HG03108 (cell line): ENCODE results near the gene SSR4.

ENCODE experiments used
- ATAC-seq: cut with Tn5 transposase; IDR thresholded peaks from one replicate; pipeline ENCODE4 v1.9.1; 2021; ENCODE audit warnings: moderate library complexity; ENCODE audit not compliant: unreplicated experiment

SSR4 gene

GRCh38 chrX:153780678-153781427 is 13.6 kb upstream of the SSR4 start, which contains the start of gene SRPK3:
Gene SRPK3, plus strand, starts transcription at chrX:153781041. Its CDS starts 46 bp downstream, at chrX:153781087.
- ATAC-seq: no peak

- ATAC-seq: no peak
Observed at GRCh38 chrX:153781428-153782047, 12.9 kb upstream of the SSR4 start.

DNA sequence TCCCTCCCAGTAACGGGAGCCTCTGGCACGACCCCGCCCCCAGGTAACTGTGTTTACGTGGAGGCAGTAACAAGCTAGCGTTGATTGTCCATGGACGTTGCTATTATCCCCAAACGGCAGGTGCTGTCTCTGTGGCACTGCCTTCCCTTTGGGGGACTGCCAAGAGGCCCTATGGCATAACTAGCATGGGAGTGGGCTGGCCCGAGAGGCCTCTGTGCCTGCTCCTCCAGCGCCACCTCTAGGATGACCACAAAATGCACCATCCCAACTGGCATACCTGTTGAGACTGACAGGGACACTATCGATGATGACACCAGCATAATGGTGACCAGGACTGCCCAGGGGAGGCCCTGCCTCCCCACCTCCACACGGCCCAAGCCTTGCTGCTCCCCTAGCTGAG is 12.2 kb upstream of the SSR4 start:
- no peak for ATAC-seq

- ATAC-seq: no peak
Observed at GRCh38 chrX:153782871-153783270, 11.6 kb upstream of the SSR4 start.

GRCh38 chrX:153783378-153784013 is 11.0 kb upstream of the SSR4 start:
- ATAC-seq: no peak

DNA sequence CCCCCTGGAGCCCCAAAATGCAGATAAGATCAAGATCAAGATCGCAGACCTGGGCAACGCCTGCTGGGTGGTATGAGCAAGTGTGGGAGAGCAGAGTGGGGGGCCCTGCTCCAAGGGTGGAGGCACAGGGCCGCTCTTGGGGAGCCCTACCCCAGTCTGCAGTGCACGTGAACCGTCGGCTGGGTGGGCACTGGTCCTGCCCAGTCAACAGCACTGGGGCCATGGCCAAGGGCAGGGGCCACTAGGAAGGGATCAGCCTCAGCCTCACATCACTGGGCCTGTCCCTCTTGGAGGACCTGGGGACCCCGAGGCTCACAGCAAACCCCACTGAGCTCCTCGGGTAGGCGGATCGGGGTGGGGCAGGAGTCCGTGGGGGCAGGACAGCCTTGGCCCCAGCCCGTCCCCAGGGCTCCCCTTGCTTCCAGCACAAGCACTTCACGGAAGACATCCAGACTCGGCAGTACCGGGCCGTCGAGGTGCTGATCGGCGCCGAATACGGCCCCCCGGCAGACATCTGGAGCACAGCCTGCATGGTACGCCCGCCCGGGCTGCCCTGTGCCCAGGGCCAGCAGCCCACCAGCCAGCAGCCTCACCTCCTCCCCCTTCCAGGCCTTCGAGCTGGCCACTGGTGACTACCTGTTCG is 10.0 kb upstream of the SSR4 start:
- ATAC-seq: no peak

DNA sequence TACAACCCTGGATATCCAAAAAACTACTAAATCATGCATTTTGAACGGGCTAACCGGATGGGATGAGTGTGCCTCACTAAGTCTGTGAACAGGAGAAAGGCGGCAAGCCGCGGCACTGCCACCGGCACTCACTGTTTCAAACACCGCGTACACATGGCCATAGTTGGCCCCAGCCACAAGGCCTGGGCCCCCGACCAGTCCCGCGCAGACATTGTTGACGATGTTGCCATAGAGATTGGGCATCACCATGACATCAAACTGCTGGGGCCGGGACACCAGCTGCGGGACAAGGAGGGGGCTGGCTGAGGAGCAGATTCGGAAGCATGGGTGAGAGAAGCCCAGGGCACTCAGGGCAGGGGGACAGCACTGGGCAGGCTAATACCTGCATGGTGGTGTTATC is 7.8 kb upstream of the SSR4 start:
- no peak for ATAC-seq

DNA sequence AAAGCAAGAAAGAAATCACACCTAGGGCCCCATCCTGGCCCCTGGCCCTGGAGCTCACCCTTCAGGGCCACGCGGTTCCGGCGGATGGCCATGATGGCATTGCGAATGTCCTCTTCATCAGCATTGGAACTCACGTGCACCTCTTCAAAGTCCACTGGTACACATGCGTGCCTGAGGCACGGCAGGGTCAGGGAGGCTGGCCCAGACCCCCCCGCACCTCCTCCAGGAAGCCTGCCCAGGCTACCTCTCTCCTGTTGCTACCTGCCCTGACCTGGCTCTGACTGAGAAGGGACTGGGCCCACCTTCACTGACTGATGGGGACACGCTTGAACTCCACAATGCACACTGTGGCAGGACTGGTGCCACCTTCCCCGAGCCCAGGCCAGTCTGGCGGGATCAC is 4.8 kb upstream of the SSR4 start:
- ATAC-seq: no peak

- ATAC-seq: no peak
Observed at GRCh38 chrX:153791104-153791852, 3.2 kb upstream of the SSR4 start.

DNA sequence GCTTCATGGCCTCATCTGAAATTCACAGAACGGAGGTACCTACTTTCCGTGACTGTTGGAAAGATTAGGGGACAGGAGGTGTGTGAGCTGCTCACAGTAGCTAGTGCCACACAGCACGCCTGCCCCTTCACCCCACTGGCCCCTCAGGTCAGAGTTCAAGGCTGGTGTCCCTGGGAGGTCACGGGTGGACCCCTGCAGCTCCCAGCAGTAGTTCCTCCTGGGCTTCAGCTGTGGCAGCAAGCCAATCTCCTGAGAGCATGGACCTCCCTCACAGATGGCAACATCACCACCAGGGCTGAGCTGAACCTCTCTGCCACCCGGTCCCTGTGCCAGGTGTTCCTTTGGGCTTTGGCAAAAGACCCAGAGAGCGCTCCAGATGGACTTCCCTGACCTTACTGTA is 2.1 kb upstream of the SSR4 start:
- ATAC-seq: no peak

GRCh38 chrX:153793291-153793690 is 1.2 kb upstream of the SSR4 start:
- no peak for ATAC-seq

DNA sequence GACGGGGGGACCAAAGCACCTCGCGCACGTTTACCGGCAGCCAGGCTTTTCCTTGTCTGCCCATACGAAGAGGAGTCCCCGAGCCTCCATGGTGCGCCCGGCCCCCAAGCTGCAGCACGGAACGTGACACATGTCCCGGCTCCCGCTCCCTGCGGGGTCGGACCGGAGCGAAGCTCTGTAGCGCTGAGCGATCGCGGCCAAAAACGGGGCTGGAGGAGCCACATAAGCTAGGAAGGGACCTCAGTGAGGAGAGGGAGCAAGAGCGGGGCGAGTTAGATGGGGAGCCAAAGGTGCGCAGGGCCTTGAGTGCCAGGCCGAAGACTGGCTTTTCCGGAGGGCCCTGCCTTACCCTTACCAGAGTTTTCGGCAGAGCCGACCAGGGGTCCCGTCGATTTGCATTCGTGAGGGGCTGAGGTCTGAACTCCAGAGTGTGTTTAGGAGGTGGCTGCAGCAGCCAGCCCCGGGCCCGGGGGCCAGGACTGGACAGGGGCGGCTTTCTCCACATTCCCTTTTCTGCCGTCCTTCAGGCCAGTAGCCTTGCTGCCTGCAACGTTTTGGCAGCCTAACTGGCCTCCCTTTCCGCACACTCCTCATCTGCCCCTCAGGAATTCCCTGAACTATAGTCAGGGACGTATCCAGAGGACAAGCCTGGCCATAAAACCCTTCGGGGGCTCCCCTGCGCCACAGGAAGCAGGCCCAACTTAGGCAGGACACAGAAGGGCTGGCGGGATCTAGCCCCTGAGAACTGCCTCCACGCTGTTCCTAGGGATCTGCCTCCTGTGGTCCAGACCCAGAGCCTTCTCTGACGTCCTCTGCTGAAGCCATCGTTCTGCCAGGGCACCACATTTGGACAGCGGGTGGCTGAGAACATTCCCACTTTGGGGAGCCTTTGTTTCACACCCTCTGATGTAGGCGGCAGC is 689 bp downstream of the SSR4 start:
- ATAC-seq: no peak

DNA sequence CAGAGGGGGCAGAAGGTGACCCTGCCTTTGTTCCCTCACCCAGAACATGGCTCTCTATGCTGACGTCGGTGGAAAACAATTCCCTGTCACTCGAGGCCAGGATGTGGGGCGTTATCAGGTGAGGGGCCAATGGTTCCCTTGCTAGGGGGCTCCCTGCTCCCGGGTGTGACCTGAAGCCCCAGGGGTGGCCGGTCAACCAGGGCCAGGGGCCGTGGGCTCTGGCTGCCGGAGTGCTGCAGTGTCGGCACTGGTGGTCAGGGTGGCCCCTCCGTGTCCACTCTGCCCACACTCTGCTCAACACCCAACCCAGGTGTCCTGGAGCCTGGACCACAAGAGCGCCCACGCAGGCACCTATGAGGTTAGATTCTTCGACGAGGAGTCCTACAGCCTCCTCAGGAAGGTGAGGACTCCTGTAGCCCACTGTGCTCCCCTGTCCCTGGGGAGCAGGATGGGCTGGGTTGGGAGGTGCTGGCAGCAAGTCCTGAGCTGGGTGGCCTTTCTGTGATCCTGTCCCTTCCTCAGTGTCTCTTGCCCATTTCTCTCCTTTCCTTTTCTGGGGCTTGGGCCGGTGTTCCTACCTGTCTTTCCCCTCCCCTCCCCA is 3.0 kb downstream of the SSR4 start:
- ATAC-seq: no peak

DNA sequence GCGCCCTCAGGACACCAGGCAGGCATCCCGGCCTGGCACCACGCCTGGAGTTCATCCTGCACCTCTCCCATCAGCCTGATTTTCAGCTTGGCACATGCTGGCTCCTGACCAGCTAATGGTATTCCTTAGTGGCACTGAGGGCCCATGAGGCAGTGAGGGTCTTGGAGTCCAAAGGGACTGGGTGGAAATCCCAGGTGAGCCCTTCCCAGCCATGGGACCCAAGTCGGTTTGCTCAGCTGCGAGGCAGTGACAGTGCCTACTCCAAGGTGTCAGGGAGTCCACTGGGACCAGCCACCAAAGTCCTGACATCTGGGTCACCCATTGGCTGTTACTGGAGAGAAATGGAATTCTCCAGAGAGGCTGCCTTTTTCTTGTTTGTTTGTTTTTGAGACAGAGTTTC is 4.9 kb downstream of the SSR4 start:
- no peak for ATAC-seq

GRCh38 chrX:153800177-153800722 is 5.8 kb downstream of the SSR4 start:
- ATAC-seq: no peak

- no peak for ATAC-seq
Observed at GRCh38 chrX:153800746-153801145, 6.3 kb downstream of the SSR4 start.

DNA sequence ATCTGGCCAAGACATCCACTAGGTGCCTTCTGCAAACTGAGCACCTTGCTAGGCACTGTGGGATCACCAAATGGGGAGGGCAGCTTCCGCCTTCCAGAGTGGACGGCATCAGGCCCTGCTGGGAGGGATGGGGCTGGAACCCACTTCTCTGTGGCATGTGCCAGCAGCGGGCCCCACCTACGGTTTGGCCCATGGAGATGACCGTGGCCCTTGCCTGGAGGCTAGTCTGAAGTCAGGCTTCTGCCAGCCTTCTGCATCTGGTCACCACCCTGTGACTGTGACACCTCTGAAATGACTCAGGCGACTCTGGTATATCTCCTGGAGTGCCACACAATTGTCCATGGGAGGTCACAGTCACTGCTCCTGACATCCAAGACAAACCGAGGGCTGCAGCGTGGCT is 7.2 kb downstream of the SSR4 start:
- no peak for ATAC-seq

DNA sequence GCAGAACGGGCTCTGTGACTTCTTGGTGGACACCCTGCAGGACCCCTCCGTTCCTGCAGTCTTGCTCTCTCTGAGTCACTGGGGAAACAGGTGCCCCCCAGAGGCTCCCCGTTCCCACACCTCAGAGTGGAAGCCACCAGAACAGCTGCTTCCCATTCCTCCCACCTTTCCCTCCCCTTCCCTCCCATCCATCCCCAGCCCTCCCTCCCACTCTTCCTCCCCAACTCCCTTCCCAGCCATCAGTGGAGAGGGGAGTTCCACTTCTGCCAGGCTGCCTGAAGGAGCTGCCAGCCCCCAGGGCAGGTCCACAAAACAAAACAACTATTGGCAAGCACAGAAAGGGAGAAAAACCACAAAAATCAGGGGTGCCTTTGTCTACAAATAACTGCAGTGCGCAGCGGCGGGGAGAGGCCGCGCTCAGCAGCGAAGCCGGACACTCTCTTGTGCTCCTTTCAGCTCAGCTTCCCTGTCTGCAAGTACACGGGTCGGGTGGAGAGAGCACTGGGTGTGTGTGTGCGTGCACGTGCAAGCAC is 8.1 kb downstream of the SSR4 start:
- ATAC-seq: no peak
